ENCODE data around the gene COBL. TPM values are rescaled to one million over a fixed set of nuclear protein-coding genes. Genes with fewer than 3 reads are reported as not detected.

COBL gene
- total and polyA plus RNA-seq, 10 of the 15 experiments (the other 5 are each of a cell fraction or from before 2014, with no cell fraction given) = 0.21 TPM; not detected in 9

GRCh38 chr7:50977421-50977820 lies 339.2 kb downstream of the COBL start:
- H3K27ac ChIP-seq (ENCODE audit: control insufficient read depth, insufficient read depth) = no peak overlapping the region
- no peaks in the 10 kb centered on the region for H3K4me1 ChIP-seq (ENCODE audit: control insufficient read depth, insufficient read depth, low read length)
- CTCF ChIA-PET = no interaction called here
- WGBS (ENCODE audit: insufficient coverage, insufficient replicate concordance, low lambda C conversion rate, missing lambda C conversion rate) = 0% methylated on average over 1 of the region's 1 CpG
- no peak overlapping the region for H3K4me3 ChIP-seq
- SMC1A ChIA-PET (ENCODE audit: uncharacterized antibody, unreplicated experiment) = no interaction called here
- POLR2A ChIA-PET = no interaction called here
- no peak overlapping the region for H3K4me2 ChIP-seq (ENCODE audit: control insufficient read depth, insufficient read depth)
- no peak overlapping the region for H2AFZ ChIP-seq (ENCODE audit: control insufficient read depth, low read depth, low read length)
- DNase-seq (ENCODE audit: low read depth, low spot score) = no peak
- no peaks in the 10 kb centered on the region for H3K27me3 ChIP-seq (replicated peaks in 1 of 2; ENCODE audit: control insufficient read depth in 2 of 2, insufficient read depth in 2 of 2, low read length in 1 of 2)
- ATAC-seq = no peak
- no TSS peak for BruUV-seq (replicated peaks)
- H4K20me1 ChIP-seq (ENCODE audit: control insufficient read depth, insufficient read depth) = no peaks in the 10 kb centered on the region
- no peak for FAIRE-seq
- no peaks in the 10 kb centered on the region for H3K9me3 ChIP-seq (replicated peaks; ENCODE audit: control insufficient read depth, insufficient read depth, low read length)
- intact Hi-C loops (cut with micrococcal nuclease; ENCODE audit: unreplicated experiment) (no loop called here), in situ Hi-C loops (cut with MboI) (no loop called here)
- RAD21 ChIA-PET (ENCODE audit: unreplicated experiment) = no interaction called here
- TF ChIP-seq SPI1 (IDR thresholded peaks at IDR 0.05; ENCODE audit: borderline replicate concordance, insufficient read depth, low read depth, low read length) (no peak), RBBP5 (conservative IDR thresholded peaks at IDR 0.05) (no peak), HDAC6 (IDR thresholded peaks at IDR 0.05; ENCODE audit: unreplicated experiment) (no peak)
- no peaks in the 10 kb centered on the region for H3K36me3 ChIP-seq (ENCODE audit: control insufficient read depth in 2 of 2, insufficient read depth in 2 of 2, low read length in 1 of 2)
- no peaks in the 10 kb centered on the region for H3K79me2 ChIP-seq (ENCODE audit: control insufficient read depth, insufficient read depth, low read length)
- no peak overlapping the region for H3K9ac ChIP-seq (ENCODE audit: control insufficient read depth, insufficient read depth, low read length)

- intact Hi-C loops (cut with micrococcal nuclease; ENCODE audit: unreplicated experiment) (no loop called here), in situ Hi-C loops (cut with MboI) (no loop called here)
- Histone ChIP-seq H3K27me3 (replicated peaks in 1 of 2; ENCODE audit: control insufficient read depth in 2 of 2, insufficient read depth in 2 of 2, low read length in 1 of 2) (no peaks in the 10 kb centered on the region), H3K79me2 (ENCODE audit: control insufficient read depth, insufficient read depth, low read length) (no peaks in the 10 kb centered on the region), H3K9me3 (replicated peaks; ENCODE audit: control insufficient read depth, insufficient read depth, low read length) (no peaks in the 10 kb centered on the region), H3K27ac (ENCODE audit: control insufficient read depth, insufficient read depth) (no peak overlapping the region), H3K9ac (ENCODE audit: control insufficient read depth, insufficient read depth, low read length) (no peak overlapping the region), H4K20me1 (ENCODE audit: control insufficient read depth, insufficient read depth) (no peaks in the 10 kb centered on the region), H3K4me2 (ENCODE audit: control insufficient read depth, insufficient read depth) (no peak overlapping the region), H3K36me3 (ENCODE audit: control insufficient read depth in 2 of 2, insufficient read depth in 2 of 2, low read length in 1 of 2) (no peaks in the 10 kb centered on the region), H3K4me1 (ENCODE audit: control insufficient read depth, insufficient read depth, low read length) (no peaks in the 10 kb centered on the region), H2AFZ (ENCODE audit: control insufficient read depth, low read depth, low read length) (no peak overlapping the region), H3K4me3 (no peak overlapping the region)
- CTCF ChIA-PET = no interaction called here
- no TSS peak for BruUV-seq (replicated peaks)
- RAD21 ChIA-PET (ENCODE audit: unreplicated experiment) = no interaction called here
- FAIRE-seq (no peak), ATAC-seq (no peak), DNase-seq (ENCODE audit: low read depth, low spot score) (no peak)
- no peak for TF ChIP-seq NRF1 (conservative IDR thresholded peaks at IDR 0.05; ENCODE audit: low read depth, low read length)
- TF ChIP-seq POLR2AphosphoS5 (IDR thresholded peaks at IDR 0.05; ENCODE audit: low read length) = no peak
- TF ChIP-seq PRDM15 (CRISPR knock-in tag; IDR thresholded peaks at IDR 0.05) = no peak
- no peak for TF ChIP-seq ZNF622 (IDR thresholded peaks at IDR 0.05)
- POLR2A ChIA-PET = no interaction called here
- SMC1A ChIA-PET (ENCODE audit: uncharacterized antibody, unreplicated experiment) = no interaction called here
- WGBS (ENCODE audit: insufficient coverage, insufficient replicate concordance, low lambda C conversion rate, missing lambda C conversion rate) = 23% methylated on average over 4 of the region's 4 CpGs
Measured at GRCh38 chr7:50976064-50976463, 340.5 kb downstream of the COBL start.

Measured in GM12878 (cell line).